NCI-H446 treated with DMSO at 0.1 percent for 48 hours (cell line): ENCODE results near the gene DIPK1B.

Experiments used
- DNase-seq: peaks from one replicate; lab custom pipeline; 2025; lab: John Stamatoyannopoulos, UW

Gene DIPK1B

DNA sequence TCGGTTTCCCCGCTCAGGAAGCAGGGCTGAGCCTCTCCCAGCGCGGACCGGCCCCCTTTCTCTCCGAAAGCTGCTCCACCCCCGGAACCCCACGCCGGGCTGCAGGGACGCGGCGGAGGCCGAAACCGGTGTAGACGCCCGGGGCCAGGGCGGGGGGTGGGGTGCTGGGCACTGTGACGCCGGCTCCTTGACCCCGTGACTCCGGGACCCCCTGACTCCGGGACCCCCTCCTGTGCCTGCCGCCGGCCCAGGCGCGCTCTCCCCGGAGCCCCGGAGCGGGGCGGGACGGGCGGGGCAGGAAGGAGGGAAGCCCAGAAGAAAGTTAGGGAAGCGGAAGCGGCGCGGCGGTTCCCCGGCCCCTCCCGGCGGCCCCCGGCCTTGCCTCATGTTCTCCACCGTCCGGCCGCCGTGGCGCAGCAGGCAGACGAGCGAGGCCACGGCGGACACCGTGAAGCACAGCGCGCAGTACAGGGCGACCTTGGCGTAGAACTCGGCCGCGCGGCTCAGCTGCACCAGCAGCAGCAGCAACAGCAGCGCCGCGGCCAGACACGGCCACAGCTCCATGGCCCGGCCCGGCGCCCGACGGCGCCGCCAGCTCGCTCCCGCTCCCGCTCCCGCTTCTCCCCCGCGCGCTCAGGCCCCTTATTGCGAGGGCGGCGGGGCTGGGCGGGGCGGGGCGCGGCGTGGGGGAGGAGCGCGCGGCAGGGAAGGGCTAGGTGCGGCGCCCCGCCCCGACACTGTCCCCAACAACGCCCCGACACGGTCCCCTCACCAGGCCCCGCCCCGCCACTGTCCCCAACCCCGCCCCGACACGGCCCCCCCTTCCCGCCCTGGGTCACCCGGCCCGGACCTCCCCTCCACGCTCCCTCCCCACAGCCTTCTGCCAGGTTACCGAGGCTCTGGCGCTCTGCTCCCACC is 25.3 kb upstream of the DIPK1B start, which contains the start of gene AGPAT2:
TSS of gene AGPAT2 (minus strand) at position 664 of the 918 bp plus-strand sequence. CDS start at position 564, 100 bp downstream.
- DNase-seq, result no peak

DNA sequence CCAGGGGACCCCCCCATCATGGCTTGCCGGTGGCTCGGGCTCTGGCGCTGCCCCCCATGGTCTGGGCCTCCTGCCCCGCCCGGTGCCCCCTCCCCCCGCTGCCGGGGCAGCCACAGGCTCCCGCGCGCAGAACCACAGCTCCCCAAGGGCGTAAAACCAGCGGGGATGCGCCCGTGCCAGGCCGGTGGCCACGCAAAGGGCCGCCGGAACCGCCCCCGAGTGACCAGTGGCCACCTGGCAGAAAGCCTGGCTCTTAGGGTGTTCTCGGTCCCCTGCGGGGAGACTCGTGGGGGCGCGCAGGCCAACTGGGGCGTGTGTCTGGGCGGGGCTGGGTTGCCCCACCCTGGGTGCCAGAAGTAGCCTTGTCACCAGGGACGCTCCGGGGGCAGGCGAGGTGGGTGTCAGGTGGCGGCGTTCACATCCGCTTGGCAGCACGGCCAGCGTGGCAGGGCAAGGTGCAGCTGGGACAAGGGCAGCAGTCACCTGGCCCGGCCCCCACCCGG is 24.6 kb upstream of the DIPK1B start:
- DNase-seq, result no peak

DNA sequence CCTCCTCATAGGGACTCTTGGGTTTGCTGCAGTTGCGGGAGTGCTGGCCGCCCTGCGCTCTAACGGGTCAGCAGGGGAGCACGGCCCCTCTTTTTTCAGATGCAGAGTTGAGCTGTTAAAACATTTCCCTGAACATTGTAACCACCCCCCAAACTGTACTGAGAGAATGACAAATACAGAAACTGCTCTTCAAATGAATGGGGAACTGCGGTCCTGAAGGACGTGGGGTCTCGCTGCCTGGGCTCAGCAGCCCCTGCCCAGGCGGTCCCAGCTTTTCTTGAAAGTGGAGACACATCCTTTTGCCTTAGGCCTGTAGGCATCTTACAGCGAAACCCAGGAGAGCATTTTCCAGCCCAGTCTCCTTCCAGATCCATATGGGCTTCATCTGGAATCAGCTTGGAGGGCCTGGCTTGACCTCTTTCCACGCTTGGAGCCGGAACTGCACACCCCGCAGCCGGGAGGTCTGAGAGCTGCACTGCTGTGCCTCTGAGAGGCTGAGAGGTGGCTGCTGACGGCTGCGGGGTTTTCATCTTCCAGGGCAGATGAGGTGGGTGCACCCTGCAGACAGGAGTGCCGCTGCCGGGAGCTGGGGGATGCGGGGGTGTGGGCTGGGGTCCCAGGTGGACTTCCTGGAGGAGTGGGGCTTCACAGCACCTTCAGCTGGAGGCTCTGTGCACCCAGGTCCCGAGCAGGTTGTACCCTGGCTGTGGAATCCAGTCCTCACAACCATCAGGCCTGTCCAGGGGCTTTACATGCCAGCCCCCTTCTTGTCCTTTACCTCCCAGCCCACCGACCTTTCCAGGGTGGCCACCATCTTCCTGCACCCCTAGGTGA is 23.9 kb upstream of the DIPK1B start:
- DNase-seq, result no peak

DNA sequence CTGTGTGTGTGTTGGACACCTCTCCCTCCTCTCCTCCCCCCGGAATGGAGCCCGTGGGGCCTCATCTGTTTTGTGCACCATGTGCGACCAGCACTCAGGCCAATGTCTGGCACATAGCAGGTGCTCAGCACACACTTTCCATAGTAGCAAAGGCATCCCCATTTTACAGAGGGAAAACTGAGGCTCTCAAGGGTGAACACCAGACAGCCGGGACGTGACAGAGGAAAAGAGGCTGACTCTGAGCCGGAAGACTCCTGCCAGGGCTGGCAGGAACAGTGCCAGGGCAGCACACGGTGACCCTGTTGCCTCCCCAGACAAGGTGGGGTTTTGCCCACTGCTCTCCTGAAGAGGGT is 23.3 kb upstream of the DIPK1B start:
- DNase-seq, result no peak

DNA sequence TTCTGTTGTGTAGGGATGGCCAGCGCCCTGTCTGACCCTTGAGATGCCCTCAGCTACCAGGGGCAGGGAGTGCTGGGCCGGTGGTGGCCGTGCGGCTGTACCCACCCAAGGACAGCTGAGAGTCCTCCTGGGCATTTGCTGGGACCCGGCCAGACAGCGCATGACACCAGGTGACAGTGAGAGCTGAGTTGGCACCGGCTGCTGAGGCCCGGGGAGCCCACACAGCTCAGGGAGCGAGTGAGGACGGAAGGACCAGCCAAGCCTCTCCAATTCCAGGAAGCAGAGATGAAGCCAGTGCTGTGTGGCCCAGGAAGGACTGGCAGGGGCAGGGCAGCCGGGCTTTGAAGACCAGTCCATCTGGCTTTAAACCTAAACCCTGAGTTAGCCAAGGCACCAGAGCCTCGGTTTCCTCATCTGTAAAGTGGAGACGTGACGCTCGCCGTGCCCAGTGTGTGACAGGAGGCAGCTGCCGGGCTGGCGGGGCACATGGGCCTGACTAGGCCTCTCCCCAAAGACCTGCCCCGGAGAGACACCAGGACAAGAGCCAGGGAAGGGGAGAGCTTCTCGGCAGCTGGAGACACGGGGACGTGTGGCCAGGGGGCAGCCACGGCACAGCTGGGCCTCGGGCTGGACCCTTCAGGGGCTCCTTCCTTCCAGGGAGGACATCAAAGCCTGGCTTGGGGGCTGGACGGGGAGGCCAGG is 22.1 kb upstream of the DIPK1B start:
- DNase-seq, result no peak

DNA sequence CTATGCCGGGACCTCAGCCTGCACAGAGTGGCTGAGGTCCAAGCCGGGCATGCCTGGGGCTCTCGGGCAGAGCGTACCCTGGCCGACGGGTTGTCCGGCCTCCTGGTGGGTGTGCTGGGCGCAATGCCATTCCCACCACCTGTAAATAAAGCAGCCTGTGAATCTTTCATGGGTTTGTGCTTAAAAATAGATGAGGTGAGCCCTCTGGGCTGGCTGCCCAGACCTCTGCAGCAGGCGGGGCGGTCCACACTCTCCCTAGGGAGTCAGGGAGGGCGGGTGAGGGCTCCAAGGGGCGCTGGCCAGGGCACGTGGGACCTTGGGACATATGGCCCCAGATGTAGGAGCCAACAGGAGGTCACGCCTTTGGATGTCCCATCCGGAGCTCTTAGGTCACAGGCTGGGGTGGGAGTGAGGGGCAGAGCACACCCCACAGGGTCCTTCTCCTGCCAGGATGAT is 21.5 kb upstream of the DIPK1B start:
- no peak for DNase-seq

DNA sequence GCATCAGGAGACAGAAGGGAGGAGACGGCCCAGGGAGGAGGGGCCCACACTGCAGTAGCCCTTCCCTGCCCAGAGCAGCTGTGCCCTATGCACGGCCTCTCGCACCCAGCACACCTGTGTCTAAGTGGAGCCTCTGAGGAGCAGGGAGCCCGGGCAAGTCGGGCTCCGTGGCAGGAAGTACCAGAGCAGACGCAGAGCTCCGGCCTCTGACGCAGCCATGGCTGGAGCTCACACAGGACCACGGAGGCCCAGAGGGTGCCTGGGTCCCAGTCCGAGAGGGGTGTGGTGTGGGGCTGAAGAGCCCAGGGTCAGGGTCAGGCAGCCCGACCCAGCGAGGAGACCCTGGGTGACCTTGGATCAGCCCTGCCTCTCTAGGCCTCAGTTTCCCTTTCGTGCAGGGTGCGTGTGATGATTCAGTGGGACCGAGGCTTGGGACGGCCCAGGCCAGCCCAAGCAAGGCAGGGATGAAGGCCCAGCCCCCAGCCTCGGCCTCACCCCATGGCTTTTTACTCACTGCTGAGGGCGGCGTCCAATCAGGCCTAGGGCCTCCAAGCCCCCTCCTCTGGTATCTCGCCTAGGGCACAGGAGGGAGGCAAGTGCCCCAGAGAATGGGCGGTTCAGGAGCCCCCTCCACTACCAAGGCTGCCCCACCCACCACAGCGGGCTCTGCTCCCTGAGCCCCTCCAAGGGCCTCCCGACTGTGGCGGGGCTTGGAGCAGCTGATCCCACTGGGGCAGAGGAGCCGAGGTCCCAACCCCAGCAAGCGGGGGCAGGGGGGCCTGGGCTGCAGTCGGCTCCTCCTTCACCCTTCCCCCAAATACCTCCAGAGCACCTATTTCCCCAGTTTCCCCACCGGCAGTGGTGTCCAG is 20.8 kb upstream of the DIPK1B start:
- DNase-seq, result no peak

DNA sequence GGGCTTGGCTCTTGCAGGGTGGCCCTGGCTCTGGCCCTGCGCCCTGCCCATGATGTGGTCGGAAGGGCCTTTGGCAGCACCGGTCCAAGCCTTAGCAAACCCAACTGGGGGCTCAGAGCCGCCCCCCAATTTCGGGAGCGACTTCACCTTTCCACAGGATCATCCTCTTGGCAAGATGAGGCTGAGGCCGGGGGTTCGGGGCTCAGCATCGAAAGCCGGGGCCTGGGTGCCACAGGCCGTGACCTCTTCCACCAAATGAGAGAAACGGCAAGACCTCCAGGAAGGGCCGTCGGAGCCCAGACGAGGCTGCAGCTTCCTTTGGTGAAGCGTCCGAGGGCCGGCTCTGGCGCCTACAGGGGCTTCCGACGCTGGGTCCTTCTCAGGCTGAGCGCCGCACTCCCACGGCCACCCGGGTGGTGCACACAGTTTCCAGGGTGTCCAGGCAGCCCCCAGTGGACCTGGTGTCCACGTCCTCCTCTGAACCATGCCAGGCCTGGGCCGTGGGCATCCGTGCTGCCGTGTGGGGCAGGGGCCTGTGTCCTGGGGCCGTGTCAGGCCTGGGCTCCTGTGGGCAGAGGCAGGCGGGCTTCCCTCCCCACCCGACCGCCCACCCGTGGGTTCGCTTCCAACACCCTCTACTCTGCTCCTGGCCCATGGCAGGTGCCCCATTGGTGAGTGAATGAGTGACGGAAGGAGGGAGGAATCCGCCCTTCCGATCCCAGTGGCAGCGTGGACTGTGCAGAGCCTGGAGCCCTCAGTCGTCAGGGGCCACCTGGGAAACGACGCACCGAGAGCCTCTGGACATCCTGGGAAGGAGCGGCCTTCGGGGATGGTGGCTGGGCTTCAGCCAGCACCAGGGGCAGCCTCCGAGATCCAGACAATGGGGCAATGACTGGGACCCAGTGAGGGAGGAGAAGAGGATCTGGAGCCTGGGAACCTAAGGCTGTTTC is 19.9 kb upstream of the DIPK1B start:
- DNase-seq, result no peak

DNA sequence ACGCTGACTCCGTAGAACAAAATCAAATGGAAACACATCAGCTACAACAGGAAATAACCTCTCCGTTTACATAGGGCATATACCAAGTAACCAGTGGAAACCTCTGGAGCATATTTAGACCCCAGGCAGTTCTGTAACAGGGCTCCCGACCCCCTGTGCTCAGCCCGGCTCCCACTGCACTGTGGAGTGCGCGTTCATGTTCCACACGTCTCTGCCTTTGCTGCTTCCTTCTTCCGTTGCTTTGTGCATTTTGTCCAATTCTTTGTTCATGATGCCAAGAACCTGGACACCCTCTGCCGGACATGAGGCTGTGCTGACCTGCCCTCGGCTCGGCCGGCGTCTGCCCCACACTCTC is 19.3 kb upstream of the DIPK1B start:
- no peak for DNase-seq

DNA sequence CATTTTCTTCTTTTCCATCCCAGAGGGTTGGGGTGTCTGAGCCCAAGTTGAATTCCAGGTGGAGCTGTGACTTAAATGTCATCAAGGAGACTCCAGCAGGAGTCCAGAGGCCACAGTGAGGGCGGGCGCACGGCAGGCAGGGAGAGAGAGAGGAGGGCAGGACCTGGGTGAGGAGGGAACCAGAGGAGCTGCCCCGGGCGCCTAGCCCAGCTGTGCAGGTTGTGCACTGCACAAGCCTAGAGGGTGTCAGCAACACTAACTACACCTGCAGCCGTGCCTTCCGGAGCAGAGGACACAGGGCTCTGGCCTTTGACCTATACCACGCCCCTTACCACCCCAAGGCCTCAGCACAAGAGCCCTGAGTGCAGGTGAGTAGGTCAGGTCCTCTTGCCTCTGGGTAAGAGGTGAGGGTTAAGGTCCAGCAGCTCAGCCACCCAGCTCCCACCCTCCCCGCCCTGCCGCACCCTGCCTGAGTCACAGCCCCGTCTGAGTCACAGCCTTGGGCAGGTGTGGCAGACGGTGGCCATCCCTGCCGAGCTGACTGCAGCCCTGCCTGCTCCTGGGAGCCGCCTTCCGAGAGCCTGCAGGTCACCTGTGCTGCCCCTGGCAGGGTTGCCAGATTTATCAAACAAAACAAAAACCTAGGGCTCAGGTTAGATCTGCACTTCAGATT is 18.7 kb upstream of the DIPK1B start:
- DNase-seq, result no peak

DNA sequence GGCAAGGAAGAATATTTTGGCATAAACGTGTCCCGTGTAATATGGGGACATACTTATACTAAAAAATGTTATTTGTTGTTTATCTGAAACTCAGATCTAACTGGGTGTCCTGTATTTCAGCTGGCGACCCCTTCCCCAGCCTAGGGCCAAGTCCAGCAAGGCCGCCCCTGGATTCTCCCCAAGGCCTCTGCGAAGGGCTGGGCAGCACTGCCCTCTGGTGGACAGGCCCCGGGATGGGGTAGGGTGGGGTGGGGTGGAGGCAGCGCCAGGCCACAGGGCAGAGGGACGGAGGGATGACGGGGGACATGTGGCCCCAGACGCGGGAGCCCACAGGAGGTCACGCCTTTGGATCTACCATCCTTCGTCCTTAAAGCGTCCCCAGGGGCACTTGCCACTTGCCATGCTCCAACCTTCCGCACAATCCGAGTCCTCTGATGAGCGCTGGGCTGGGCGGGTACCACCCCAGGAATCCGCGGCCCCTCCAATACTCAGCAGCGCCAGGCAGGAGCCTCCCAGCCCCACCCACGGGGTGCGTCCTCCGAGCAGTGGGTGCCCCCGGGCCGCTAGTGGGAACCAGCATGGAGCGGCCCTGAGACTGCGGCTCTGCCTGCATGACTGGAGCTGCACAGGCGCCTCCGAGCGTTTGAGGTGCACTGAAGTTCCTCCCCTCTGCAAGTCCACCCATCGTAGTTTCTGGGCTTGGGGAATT is 18.1 kb upstream of the DIPK1B start:
- DNase-seq, result no peak

DNA sequence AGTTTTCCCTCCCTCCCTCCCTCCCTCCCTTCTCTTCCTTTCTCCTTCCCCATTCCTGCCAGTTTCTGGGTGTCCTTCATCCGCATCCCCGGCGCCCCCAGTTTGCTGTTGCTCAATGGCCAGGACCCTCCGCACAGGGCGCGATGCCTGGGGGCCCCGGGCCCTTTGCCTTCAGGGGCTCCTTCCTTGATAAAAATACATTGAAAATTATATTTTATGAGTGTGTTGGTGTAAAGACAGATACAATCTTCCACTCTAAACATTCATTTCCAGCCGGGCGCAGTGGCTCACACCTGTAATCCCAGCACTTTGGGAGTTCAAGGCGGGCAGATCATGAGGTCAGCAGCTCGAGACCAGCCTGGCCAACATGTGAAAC is 17.5 kb upstream of the DIPK1B start:
- no peak for DNase-seq

DNA sequence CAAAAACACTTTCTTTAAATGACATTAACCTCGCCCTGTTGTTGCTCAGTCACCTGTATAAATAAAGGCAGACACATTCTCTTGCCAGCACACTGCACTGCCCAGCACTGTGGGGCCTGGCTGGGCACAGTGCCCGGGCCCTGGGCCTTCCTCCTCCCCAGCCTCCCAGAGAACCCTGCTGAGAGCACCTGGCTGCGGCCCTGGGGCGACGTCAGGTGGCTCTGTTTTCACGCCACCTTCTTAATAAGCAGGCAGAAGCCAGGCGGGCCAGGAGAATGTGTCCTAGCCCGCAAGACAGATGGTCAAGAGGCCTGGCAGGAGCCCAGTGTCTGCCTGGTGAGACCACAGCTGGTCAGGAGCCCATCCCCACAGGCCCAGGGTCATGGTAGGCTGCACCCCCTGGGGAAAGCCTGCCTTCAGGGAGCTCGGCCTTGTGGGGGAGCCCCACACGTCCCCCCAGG is 16.9 kb upstream of the DIPK1B start:
- no peak for DNase-seq

DNA sequence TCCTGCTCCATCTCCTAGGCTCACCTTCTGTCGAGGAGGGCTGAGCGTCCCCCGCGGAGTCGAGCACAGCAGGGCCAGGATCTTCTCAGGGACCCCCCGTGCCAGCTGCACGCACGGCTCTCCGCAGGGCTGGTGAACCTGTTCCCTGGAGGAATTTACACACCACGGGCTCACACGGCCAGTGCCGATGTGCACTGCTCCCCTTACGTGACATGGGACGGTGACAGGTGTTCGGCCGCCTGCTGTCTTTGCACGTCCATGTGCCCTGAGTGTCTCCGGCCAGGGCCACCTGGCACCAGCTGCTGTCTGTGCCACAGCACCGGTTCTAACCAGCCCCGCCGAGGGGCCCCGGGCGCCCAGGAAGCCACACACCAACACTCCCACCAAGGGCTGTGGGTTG is 16.4 kb upstream of the DIPK1B start:
- no peak for DNase-seq

DNA sequence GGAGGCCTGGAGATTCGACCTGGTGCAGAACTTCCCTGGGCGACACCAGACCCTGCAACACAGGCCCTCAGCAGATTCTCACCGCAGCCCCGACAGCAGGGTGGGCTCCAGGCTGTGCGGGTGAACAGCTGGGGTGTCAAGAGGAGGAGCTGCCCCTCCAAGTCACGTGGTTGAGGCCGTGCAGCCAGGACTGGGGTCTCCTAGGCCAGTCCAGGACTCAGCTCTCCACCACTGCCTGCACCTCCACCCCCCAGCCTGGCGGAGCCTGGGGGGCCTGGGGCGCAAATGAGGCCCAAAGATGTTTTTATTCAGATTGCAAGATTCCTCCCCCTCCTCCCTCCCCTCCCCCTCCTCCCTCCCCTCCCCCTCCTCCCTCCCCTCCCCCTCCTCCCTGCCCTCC is 15.9 kb upstream of the DIPK1B start:
- no peak for DNase-seq

DNA sequence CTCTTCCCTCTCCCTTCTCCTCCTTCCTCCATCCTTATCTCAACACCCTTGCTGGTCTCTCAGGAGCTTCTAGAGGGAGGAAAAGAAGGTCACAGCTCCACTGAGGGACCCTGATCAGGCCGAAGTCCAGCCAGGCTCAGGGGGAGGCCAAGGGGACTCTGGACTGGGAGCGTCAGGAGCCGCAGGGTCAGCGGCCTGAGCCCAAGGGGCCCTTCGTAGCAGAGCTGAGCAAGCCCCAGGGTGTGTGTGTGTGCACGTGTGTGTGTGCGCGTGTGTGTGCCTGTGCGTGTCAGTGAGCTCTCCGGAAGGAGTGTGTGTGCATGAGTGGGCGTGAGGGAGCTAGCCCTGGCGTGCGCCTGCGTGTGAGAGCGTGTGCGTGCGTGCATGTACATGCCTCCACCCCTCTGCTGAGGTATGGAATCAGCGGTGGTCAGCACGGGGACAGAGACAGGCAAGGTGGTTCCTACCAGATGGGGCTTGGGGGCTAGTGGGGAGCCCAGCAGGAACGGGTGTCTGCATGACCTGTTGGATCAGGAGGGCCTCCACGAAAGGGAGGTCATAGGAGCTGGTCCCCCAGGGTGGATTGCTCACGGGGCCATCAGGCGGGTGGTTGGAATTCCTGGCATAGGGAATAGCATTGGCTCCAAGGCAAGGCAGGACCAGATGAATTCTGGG is 15.1 kb upstream of the DIPK1B start:
- no peak for DNase-seq

DNA sequence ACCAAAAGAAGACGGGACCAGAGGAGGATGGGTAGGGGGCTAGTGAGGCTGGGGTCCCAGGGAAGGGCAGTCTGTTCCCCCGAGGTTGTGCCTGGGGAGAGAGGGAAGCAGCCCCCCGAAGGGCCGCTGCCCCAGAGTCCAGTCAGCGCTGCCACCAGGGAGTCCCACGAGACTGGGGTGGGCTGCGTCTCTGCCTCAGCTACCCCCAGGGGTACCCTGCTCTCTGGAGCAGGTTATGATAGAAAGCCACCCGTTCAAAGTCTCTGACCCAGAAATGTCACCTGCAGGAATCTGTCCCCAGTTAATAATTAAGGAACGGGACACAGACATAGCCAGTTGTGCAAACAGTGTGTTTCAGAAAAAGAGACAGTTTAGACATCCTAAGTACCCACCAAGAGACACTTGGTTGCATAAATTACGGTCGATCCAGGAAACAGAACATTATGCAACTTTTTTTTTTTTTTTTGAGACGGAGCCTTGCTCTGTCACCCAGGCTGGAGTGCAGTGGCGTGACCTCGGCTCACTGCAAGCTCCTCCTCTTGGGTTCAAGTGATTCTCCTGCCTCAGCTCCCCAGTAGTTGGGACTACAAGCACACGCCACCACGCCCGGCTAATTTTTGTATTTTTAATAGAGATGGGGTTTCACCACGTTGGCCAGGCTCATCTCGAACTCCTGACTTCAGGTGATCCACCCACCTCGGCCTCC is 14.4 kb upstream of the DIPK1B start:
- DNase-seq, result no peak
